OCI-LY1 (cell line): ENCODE measurements around the gene ARHGAP8.

Source experiments
- EZH2 ChIP-seq: fragments of 200-600 bp; sonication (generic), shearing (Covaris generic); IDR thresholded peaks from 2 replicates; pipeline ENCODE4 v1.8.0; 2017; ENCODE audit warnings: borderline replicate concordance, mixed run types, mild to moderate bottlenecking, antibody characterized with exemption, low read length, moderate library complexity, mixed read lengths
- TF ChIP-seq, protein P1 (sequence below): fragments of 200-600 bp; sonication (generic), shearing (Covaris generic); IDR thresholded peaks from 2 replicates; pipeline ENCODE4 v1.5.1; 2017; ENCODE audit warnings: mild to moderate bottlenecking, antibody characterized with exemption, low read length, moderate library complexity, mixed read lengths

DNA sequence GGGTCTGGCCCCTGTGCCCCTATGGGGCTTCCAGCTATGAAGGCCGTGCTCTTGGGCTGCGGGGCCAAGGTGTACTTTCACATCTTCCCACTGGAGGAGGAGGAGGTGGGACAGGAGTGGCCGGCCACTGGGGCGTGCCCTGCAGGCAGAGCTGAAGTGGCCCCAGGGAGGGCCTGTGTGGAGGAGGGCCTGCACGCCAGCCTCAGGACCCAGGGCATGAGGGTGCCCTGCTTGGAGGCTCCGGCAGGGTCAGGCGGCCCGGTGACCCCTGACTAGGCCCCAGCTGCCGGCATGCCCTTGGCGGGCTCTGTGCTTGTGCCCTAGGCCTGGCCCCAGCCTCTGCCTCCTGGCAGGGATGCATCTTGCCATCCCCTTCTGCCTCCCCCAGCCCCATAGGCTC, 45.2 kb upstream of the ARHGAP8 start:
- TF ChIP-seq, protein P1, sequence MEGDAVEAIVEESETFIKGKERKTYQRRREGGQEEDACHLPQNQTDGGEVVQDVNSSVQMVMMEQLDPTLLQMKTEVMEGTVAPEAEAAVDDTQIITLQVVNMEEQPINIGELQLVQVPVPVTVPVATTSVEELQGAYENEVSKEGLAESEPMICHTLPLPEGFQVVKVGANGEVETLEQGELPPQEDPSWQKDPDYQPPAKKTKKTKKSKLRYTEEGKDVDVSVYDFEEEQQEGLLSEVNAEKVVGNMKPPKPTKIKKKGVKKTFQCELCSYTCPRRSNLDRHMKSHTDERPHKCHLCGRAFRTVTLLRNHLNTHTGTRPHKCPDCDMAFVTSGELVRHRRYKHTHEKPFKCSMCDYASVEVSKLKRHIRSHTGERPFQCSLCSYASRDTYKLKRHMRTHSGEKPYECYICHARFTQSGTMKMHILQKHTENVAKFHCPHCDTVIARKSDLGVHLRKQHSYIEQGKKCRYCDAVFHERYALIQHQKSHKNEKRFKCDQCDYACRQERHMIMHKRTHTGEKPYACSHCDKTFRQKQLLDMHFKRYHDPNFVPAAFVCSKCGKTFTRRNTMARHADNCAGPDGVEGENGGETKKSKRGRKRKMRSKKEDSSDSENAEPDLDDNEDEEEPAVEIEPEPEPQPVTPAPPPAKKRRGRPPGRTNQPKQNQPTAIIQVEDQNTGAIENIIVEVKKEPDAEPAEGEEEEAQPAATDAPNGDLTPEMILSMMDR, result no peak
- no peak for TF ChIP-seq EZH2
